Cardiac fibroblast (primary cell): ENCODE results near the gene RHBDL2.

Experiments used
- DNase-seq, 2 donors: peaks; one replicate each; pipeline versions ENCODE4 v3.0.0 to v3.0.0-alpha.2; 2010; ENCODE audit warnings: low read depth in 2 of 2
- H3K4me3 ChIP-seq, 2 donors: replicated peaks in 1 of 2; 1 replicate in 1 of 2; 2 replicates in 1 of 2; pipeline ENCODE4 v1.5.1; 2011; ENCODE audit warnings: low read depth in 2 of 2, low read length in 2 of 2, mild to moderate bottlenecking in 2 of 2, moderate library complexity in 1 of 2
- CTCF ChIP-seq: IDR thresholded peaks from one replicate; pipeline ENCODE4 v1.5.1; 2011; ENCODE audit warnings: low read depth, mild to moderate bottlenecking, low read length, inconsistent platforms

RHBDL2 gene

GRCh38 chr1:38950553-38950952 lies 8.9 kb upstream of the RHBDL2 start:
- H3K4me3 ChIP-seq: no peak overlapping the region
- TF ChIP-seq CTCF: no peak
- DNase-seq: no peak

- H3K4me3 ChIP-seq: no peak overlapping the region
- no peak for DNase-seq
- no peak for TF ChIP-seq CTCF
These were observed 2.9 kb upstream of the RHBDL2 start for GRCh38 chr1:38944547-38944946.

GRCh38 chr1:38942664-38943428 lies 1.2 kb upstream of the RHBDL2 start:
- no peak overlapping the region for H3K4me3 ChIP-seq
- DNase-seq: no peak
- TF ChIP-seq CTCF: no peak

- TF ChIP-seq CTCF: no peak
- H3K4me3 ChIP-seq: peak overlapping the region; percentile 38 to 63
- no peak for DNase-seq
These were observed 537 bp downstream of the RHBDL2 start for GRCh38 chr1:38941093-38941492.

- H3K4me3 ChIP-seq: no peak overlapping the region
- TF ChIP-seq CTCF: no peak
These were observed 1.1 kb downstream of the RHBDL2 start for GRCh38 chr1:38940339-38941047.

GRCh38 chr1:38938722-38939260 lies 2.8 kb downstream of the RHBDL2 start:
- no peak for TF ChIP-seq CTCF
- DNase-seq: no peak
- no peak overlapping the region for H3K4me3 ChIP-seq

More at GRCh38 chr1:38940339-38941047, 1.1 kb downstream of the RHBDL2 start:
- DNase-seq: no peak
